Measurements from ENCODE around the gene RING1.
A peak's percentile ranks its signal among the peaks of the same experiment; 100 is the strongest.

RING1 gene

DNA sequence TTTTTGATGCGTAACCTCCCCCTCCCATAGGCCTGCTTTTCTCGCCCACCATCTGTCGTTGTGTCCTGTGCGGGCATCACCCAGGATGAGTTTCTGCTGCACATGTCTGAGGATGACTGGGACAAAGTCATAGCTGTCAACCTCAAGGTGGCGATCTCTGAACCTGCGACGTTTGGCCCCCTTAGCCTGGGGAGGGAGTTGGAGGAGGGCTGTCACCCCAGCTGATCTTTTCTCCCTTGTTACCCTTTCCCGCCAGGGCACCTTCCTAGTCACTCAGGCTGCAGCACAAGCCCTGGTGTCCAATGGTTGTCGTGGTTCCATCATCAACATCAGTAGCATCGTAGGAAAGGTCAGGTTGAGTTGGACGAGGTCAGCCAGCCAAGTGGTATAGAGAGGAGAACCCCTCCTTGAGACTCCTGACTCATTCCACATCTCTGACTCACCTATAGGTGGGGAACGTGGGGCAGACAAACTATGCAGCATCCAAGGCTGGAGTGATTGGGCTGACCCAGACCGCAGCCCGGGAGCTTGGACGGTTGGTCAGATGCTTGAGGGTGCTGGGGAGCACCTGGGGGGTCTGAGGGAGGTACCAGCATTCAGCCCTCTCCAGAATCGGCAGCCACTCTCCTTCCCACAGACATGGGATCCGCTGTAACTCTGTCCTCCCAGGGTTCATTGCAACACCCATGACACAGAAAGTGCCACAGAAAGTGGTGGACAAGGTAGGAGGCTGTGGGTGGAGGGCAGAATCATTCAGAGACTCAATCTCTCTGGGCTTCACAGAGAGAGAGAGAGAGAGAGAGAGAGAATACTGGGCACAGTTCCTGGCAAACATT is 2.9 kb upstream of the RING1 start:
- peak overlapping the region; percentile 90 for H3K27ac Mint-ChIP-seq
- H3K36me3 Mint-ChIP-seq (ENCODE audit: low read depth) = peaks cover 40% of the 10 kb centered on the region
- H3K27me3 Mint-ChIP-seq (ENCODE audit: low read depth) = no peaks in the 10 kb centered on the region
- no peaks in the 10 kb centered on the region for H3K9me3 Mint-ChIP-seq
- peak overlapping the region; percentile 94 for H3K4me3 Mint-ChIP-seq
- peaks cover 63% of the 10 kb centered on the region for H3K4me1 Mint-ChIP-seq (ENCODE audit: low read depth)

DNA sequence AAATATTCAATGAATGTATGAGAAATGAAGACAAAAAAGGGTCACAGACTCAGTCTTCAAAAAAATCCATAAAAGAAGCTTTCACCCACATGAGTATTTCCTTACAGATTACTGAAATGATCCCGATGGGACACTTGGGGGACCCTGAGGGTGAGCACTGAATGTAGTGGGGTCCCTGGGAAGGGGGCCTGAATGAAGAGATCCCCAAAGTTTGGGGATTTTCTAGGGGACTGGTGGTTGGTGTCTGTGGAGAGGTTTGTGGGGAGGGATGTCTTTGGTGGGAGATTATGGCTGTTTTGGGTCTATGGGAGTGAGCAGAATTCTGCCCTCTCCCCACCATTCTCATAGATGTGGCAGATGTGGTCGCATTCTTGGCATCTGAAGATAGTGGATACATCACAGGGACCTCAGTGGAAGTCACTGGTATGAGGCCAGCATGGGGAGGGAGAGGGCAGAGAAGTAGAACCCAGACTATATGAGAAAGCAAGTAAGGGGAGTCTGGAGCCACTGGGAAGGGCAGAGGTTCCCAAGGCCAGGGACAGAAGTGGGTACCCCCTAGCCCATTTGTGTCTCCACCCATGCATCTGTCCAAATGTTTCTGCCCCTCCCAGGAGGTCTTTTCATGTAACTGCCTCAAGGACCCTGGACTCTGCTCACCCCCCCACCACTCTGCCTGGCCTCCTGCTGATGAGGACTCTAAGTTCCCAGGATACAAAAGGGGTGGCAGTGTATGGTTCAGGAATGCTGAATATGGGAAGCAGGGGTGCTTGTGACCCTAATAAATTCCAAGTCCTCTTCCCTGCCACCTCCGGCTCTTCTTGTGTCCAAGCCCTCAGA is 2.1 kb upstream of the RING1 start:
- peaks cover 39% of the 10 kb centered on the region for H3K36me3 Mint-ChIP-seq (ENCODE audit: low read depth)
- no peaks in the 10 kb centered on the region for H3K9me3 Mint-ChIP-seq
- peaks cover 60% of the 10 kb centered on the region for H3K4me1 Mint-ChIP-seq (ENCODE audit: low read depth)
- peak overlapping the region; percentile 55 for H3K4me3 Mint-ChIP-seq
- H3K27me3 Mint-ChIP-seq (ENCODE audit: low read depth) = no peaks in the 10 kb centered on the region
- H3K27ac Mint-ChIP-seq = peak overlapping the region; percentile 90

DNA sequence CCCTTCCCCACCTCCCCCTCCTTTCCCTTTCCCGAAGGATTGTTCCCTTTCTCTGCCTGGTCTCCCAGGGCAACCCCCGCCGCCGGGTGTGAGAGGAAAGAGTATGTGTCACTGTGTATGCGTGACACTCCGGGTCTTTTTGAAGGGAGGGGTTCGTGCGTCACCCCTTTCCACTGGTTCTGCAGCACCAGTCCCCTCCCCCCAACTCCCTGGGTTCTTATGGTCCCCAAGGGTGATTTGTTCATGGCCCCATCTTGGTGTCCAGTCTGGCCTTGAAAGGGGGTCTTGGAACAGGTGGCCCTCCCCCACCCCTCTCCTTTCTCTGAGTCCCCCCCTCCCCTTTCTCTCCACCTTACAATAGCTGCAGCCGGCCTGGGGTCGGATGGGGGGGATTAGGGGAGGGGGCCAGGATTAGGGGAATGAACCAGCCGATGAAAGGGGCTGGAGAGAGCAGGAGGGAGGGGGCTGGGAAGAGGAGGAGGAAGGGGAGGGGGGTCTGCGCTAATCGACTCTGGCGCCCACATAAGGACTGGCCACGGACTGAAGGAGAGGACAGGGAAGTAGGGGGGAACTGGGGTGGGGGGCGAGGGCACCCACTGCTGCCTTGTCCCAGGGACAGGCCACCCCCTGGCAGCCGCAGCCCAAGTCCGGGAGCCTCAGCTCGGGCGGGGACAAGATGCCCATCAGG is 1.3 kb upstream of the RING1 start:
- Mint-ChIP-seq H3K27me3 (ENCODE audit: low read depth) (peaks cover 1% of the 10 kb centered on the region), H3K9me3 (no peaks in the 10 kb centered on the region), H3K4me3 (peak overlapping the region; percentile 92), H3K27ac (no peak overlapping the region), H3K36me3 (ENCODE audit: low read depth) (peaks cover 35% of the 10 kb centered on the region), H3K4me1 (ENCODE audit: low read depth) (peaks cover 55% of the 10 kb centered on the region)

DNA sequence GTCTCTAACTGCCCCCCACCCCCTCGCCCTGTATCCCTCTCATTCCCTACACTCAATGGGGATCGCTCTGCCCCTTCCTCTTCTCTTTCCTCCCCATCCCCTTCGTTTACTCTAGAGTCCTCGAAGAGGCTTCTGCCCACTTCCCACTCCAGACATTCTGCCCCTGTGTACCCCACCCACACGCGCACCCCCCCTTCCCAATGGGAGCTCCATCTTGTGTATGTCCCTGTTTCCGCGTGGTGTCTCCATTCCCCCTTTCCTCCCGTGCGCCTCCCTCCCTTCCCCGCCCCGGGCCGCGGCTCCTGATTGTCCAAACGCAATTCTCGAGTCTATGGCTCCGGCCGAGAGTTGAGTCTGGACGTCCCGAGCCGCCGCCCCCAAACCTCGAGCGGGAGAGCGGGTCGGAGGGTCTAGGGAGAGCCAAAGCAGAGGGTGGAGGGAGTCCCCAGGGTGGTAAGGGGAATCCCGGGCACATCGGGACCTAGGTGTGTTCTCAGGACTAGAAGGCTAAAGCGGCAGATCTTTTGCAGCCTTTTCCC is 679 bp upstream of the RING1 start:
- Mint-ChIP-seq H3K27me3 (ENCODE audit: low read depth) (peaks cover 8% of the 10 kb centered on the region), H3K4me3 (peak overlapping the region; percentile 92), H3K27ac (peak overlapping the region; percentile 93), H3K9me3 (no peaks in the 10 kb centered on the region), H3K36me3 (ENCODE audit: low read depth) (peaks cover 35% of the 10 kb centered on the region), H3K4me1 (ENCODE audit: low read depth) (peaks cover 51% of the 10 kb centered on the region)

DNA sequence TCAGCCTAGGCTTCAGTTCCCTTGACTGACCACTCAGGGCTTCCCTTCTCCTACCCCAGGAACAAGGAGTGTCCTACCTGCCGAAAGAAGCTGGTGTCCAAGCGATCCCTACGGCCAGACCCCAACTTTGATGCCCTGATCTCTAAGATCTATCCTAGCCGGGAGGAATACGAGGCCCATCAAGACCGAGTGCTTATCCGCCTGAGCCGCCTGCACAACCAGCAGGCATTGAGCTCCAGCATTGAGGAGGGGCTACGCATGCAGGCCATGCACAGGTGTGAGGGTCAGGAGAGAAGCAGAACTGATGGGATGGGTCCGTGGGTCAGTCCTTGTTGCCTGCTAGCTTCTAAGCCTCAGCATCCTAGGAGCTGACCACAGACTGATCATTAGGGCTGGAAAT is 1.6 kb downstream of the RING1 start:
- H3K4me3 Mint-ChIP-seq = peak overlapping the region; percentile 92
- H3K27me3 Mint-ChIP-seq (ENCODE audit: low read depth) = peaks cover 29% of the 10 kb centered on the region
- no peaks in the 10 kb centered on the region for H3K9me3 Mint-ChIP-seq
- H3K27ac Mint-ChIP-seq = no peak overlapping the region
- peaks cover 28% of the 10 kb centered on the region for H3K36me3 Mint-ChIP-seq (ENCODE audit: low read depth)
- peaks cover 46% of the 10 kb centered on the region for H3K4me1 Mint-ChIP-seq (ENCODE audit: low read depth)

DNA sequence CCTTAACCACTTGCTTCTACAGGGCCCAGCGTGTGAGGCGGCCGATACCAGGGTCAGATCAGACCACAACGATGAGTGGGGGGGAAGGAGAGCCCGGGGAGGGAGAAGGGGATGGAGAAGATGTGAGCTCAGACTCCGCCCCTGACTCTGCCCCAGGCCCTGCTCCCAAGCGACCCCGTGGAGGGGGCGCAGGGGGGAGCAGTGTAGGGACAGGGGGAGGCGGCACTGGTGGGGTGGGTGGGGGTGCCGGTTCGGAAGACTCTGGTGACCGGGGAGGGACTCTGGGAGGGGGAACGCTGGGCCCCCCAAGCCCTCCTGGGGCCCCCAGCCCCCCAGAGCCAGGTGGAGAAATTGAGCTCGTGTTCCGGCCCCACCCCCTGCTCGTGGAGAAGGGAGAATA is 2.8 kb downstream of the RING1 start:
- Mint-ChIP-seq H3K36me3 (ENCODE audit: low read depth) (peaks cover 28% of the 10 kb centered on the region), H3K9me3 (no peaks in the 10 kb centered on the region)

DNA sequence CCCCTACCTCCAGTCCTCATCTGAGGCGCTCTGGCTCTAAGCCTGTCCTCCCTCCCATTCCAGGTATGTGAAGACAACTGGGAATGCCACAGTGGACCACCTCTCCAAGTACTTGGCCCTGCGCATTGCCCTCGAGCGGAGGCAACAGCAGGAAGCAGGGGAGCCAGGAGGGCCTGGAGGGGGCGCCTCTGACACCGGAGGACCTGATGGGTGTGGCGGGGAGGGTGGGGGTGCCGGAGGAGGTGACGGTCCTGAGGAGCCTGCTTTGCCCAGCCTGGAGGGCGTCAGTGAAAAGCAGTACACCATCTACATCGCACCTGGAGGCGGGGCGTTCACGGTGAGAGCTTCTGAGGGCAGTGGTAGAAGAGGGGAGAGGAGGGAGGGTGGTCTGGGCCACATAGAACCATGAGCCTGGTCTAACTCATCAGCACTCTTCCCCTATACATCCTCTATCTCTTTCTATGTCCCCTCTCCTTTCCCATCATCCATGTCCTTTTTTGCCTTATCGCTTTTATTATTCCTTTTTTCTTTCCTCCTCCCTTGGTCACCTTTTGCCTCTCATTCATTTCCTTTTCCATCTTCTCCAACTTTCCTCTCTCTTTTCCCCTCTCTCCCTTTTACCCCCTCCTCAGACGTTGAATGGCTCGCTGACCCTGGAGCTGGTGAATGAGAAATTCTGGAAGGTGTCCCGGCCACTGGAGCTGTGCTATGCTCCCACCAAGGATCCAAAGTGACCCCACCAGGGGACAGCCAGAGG is 3.5 kb downstream of the RING1 start:
- Mint-ChIP-seq H3K4me3 (no peak overlapping the region), H3K36me3 (ENCODE audit: low read depth) (peaks cover 28% of the 10 kb centered on the region), H3K27me3 (ENCODE audit: low read depth) (peaks cover 38% of the 10 kb centered on the region), H3K4me1 (ENCODE audit: low read depth) (peaks cover 31% of the 10 kb centered on the region), H3K9me3 (no peaks in the 10 kb centered on the region), H3K27ac (no peak overlapping the region)

More for the DNA sequence above, 2.8 kb downstream of the RING1 start:
- peaks cover 33% of the 10 kb centered on the region for H3K4me1 Mint-ChIP-seq (ENCODE audit: low read depth)
- H3K4me3 Mint-ChIP-seq = no peak overlapping the region
- H3K27me3 Mint-ChIP-seq (ENCODE audit: low read depth) = peaks cover 38% of the 10 kb centered on the region
- no peak overlapping the region for H3K27ac Mint-ChIP-seq

DNA sequence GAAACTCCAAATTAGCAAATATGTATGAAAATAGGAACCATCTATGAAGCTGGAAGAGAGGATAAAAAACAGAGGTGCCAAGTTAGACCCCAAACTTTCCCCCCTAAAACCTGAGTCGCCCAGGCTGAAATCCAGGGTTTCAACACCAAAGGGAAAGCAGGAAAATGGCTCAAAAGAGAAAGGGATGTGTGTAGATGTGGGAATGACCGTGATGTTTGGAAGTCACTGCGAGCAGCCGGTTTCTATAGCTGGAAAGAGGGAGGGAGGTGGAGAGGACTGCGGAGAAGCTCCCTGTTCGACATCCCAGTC is 4.5 kb downstream of the RING1 start:
- peaks cover 41% of the 10 kb centered on the region for H3K27me3 Mint-ChIP-seq (ENCODE audit: low read depth)
- no peak overlapping the region for H3K27ac Mint-ChIP-seq
- H3K9me3 Mint-ChIP-seq = no peaks in the 10 kb centered on the region
- peaks cover 28% of the 10 kb centered on the region for H3K4me1 Mint-ChIP-seq (ENCODE audit: low read depth)
- H3K36me3 Mint-ChIP-seq (ENCODE audit: low read depth) = peaks cover 28% of the 10 kb centered on the region
- H3K4me3 Mint-ChIP-seq = no peak overlapping the region

DNA sequence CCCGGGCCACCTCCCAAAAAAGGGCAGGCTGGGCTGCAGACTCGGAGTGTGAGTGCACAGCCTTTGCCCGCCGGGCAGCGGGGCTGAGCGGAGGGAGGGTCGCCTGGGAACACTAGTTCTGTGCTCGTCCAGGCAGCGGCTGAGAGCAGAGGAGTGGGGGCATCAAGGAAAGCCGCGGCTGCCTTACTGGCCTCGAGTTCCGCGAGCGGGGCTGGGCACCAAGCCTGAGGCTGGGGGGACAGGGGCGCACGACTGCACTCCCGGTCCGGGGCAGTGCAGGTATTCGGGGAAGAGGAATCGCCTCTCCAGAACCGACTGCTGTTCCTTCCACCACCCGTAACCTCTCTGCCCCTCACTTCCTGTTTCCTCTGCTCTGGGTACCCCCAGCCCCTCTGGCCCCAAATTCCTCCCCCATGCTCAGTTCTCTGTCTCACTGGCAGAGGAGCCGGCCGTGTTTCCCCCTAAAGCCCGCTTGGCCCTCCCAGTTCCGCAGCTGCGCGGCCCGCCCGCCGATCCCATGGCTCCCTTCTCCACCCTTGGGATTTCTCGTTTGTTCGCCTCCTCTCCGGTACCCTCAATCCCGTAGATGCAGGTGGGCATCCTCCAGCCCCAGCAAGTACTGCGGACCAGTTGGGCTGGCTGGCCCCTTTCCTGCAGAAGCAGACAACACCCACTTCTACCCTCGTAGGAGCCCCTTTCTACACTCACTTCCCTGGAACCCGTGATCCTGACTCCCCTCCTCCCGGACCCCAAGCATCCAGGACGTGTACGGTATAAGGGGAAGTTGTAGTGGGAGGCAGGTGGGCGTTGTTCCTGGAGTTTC is 5.1 kb downstream of the RING1 start:
- H3K36me3 Mint-ChIP-seq (ENCODE audit: low read depth) = peaks cover 28% of the 10 kb centered on the region
- peaks cover 46% of the 10 kb centered on the region for H3K27me3 Mint-ChIP-seq (ENCODE audit: low read depth)
- peaks cover 28% of the 10 kb centered on the region for H3K4me1 Mint-ChIP-seq (ENCODE audit: low read depth)
- H3K27ac Mint-ChIP-seq = no peak overlapping the region
- no peaks in the 10 kb centered on the region for H3K9me3 Mint-ChIP-seq
- peak overlapping the region; percentile 37 for H3K4me3 Mint-ChIP-seq

DNA sequence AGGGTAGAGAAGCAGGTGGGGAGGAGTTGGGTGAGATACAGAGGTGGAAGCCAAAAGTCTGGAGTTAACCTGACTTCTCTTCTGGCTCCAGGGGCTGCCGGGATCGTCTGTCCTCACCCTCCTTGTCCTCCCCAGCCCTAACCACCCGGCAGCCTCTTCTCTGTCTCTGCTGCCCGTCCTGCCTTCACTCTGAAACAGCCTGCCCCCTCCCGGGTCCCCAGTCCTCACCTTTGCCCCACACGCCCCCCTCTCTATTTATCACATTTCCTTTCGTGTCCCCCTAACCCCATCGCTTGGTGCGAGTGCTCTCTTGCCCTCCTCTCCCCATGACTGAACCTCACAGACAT is 5.7 kb downstream of the RING1 start:
- Mint-ChIP-seq H3K4me3 (peak overlapping the region; percentile 37), H3K36me3 (ENCODE audit: low read depth) (peaks cover 26% of the 10 kb centered on the region), H3K27ac (no peak overlapping the region), H3K27me3 (ENCODE audit: low read depth) (peaks cover 50% of the 10 kb centered on the region), H3K4me1 (ENCODE audit: low read depth) (peaks cover 24% of the 10 kb centered on the region), H3K9me3 (no peaks in the 10 kb centered on the region)

DNA sequence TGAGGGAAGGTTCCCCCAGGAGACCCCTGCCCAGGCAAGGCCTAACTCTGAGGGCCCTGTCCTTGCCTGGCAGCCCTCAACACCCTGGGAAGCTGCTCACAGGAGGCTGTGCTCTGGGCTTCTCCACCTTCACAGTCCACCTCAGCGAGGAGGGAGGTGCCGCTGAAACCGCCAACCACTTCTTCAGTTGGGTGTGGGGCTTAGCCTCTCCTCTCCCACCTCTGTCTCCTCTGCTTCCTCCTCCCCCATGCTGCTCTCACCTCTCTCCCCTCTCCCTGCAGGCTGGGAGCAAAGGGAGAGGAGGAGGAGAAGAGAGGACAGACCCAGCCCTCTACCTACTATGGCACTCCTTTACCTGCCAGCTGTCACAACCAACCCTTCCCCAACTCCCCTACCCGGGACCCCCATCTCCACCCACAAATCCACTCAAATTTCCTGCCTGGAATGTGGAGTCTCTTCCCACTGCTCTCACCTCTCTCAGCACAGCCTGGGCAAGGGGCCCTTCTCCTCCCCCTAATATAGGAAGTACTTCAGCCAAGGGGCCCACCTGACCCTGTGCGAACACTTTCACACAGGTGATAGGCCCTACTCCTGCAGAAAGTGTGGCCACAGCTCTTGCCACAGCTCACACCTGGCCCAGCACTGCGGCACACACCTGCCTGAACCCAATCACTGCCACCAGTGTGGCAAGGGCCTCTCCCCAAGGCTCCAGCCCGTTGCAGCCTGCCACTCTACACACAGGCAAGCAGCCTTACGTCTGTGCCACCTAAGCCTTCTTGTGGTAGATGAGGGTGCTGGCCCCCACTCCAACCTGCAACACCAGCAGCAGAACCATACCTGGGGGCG is 7.2 kb downstream of the RING1 start:
- peaks cover 15% of the 10 kb centered on the region for H3K36me3 Mint-ChIP-seq (ENCODE audit: low read depth)
- H3K9me3 Mint-ChIP-seq = no peaks in the 10 kb centered on the region
- no peak overlapping the region for H3K27ac Mint-ChIP-seq
- peaks cover 14% of the 10 kb centered on the region for H3K4me1 Mint-ChIP-seq (ENCODE audit: low read depth)
- peaks cover 55% of the 10 kb centered on the region for H3K27me3 Mint-ChIP-seq (ENCODE audit: low read depth)
- no peak overlapping the region for H3K4me3 Mint-ChIP-seq

DNA sequence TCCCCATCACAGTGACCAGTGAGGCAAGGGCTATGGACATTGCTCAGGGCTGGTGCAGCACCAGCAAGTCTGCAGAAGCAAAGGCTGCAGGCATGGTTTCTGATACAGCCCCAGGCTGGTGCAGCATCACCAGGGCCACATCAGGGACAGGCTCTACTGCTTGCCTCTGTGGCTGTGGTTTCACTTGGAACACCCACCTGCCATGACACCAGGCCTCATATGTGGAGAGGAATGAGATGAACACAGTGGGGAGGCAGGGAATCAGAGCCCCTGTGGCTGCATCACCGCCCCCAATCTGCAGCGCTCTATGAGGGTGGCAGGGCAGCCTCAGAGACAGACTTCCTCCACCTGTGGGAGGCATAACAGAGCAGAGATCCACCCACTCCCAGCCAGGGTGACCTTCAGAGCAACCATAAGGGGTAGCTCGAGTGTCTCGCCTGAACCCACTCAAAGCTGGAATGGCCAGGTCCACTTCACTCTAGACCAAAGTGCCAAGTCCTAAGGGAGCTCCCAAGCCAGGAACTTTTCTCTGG is 7.9 kb downstream of the RING1 start:
- Mint-ChIP-seq H3K9me3 (no peaks in the 10 kb centered on the region), H3K4me1 (ENCODE audit: low read depth) (peaks cover 14% of the 10 kb centered on the region), H3K36me3 (ENCODE audit: low read depth) (peaks cover 13% of the 10 kb centered on the region), H3K27ac (no peak overlapping the region), H3K4me3 (no peak overlapping the region), H3K27me3 (ENCODE audit: low read depth) (peaks cover 56% of the 10 kb centered on the region)
